Activated T-cell treated with anti-CD3 and anti-CD28 coated beads for 48 hours (primary cell): Measurements from ENCODE around the gene MS4A18.
"Not testable (repeated sequence)": the region's sequence is repeated elsewhere in the genome, so short reads cannot be mapped to it uniquely, and the experiment has no call there.

ENCODE experiments used
- DNase-seq: peaks from one replicate; pipeline ENCODE4 v3.0.0-alpha.2; 2020; ENCODE audit warnings: low read depth

Gene MS4A18

DNA sequence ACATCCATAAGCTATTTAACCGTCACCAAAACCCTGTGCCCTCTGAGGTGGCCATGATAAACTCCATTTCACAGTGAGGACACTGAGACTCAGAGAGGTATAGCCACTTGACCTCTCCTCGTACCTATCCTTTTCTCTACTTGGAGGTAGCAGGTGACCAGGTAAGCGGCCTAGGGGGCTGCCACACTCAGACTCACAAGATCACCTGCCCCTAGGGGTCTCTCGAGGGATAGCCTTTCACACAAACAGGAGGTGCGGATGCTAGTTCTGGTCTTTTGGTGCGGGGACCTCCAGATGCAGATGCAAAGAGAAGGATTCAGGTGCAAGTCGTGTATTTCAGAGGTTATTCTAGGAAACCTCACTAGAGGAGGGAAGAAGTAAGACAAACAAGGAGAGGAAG, 14.6 kb downstream of the MS4A18 start:
- DNase-seq, result no peak

DNA sequence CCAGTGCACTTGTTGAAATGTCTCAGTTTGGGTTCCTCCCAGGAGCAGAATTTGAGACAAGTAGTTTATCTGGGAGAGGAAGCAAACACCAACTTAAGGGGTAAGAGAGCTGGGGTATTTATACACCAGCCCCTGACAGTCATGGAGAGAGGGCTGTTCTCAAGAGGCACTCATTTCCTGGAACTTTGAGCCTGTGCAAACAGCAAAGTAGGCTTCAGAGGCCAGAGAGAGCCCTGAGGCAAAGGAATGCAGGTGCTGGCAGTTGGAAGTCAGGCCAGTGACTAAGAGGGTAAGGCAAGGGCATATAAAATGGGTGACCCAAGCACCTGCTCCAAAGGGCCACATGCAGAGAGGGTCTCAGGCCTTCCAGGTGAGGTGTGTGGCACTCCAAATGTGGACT, 16.1 kb downstream of the MS4A18 start:
- DNase-seq, result no peak

- no peak for DNase-seq
Measured at GRCh38 chr11:60741421-60741820, 16.9 kb downstream of the MS4A18 start.

GRCh38 chr11:60743058-60743457, 18.5 kb downstream of the MS4A18 start:
- DNase-seq, result no peak

DNA sequence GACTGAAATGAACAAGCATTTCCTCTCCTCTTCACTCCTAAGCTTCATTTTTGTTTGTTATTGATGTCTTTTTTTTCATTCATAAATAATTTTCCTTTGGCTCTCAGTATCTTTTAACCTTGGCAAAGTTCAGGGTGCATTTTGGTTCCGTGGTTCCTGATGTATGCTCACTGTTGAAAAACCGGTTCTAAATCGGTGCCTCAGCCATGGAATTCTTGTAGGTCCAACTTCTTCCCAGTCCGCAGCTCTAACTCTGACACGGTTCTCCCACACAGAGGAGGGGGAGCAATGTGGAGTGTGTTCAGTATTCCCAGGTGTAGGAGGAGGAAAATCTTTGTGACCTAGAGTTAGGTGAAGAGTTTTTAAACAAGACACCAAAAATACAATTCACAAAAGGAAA, 19.6 kb downstream of the MS4A18 start:
- no peak for DNase-seq

DNA sequence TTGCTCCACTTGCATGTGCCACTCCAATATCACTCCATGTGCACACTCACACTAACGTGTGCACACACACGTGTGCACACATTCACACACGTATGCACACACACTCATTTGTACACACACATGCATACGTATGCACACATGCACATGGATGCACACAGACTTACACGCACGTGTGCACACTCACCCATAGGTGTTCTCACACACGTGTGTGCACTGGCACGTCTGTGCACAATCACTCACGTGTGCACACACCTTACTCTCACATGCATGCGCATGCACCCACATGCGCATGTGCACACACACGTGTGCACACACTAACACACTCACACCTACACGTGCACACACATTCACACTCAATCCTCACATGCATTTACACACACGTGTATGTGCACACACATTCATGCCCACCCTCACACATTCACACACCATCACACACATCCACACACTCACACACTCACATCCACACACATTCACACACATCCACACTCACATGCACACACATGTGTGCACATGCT, 22.9 kb downstream of the MS4A18 start:
- DNase-seq, result no peak

DNA sequence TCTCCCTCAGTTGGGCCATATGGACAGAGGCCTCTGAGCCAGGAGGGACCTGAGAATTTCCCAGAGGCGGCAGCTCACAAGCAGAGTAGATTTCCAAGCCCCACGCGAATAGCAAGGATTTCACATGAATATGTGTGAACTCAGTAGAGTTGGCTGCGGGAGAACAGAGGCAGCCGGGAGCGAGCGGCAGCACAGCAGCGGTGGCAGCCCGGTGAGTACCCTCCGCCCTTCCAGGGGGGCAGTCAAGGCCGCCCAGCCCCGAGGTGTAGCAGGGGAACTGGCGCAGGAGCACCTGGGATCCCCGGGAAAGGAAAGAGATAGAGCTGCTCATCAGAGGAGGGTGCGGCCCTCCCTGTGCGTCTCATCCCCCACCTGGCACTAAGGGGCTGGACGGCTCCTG, 23.7 kb downstream of the MS4A18 start:
- DNase-seq, result no peak

DNA sequence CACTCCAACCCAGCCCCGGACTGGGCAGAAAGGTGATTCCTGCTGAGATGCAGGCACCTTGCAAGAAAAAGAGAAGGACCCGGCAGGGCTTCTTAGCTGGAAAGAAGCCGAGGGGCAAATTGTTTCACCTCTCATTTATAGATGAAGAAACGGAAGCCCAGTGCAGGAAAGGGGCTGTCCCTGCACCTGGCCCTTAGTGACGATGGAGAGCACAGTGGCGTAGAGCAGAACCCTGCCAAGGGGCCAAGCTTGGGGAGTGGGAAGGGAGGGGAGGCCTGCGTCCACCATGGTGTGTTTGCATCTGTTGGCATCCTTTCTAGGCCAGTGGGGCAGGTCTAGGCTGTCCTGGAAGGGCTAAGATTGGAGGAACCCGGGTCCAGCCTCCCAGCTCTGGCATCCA, 24.3 kb downstream of the MS4A18 start:
- no peak for DNase-seq

DNA sequence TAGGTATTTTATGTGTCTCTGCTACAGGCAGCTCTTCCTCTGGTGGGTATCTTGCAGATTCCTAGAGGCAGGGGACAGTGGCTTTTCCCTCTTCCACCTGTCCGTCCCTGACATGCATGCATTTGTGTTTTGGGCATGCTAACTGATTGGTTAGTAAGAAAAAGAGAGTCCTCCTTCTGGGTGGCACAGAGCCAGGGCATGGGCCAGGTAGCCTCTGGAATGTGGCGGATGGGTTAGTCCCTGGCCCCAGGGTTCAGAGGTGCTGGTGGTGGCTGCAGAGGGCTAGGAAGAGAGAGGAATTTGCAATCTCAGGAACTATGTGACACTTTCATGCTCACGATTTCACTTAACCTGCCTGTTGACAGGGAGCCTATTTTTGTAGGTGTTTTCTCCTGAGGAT, 26.4 kb downstream of the MS4A18 start:
- DNase-seq, result no peak

- no peak for DNase-seq
Measured at GRCh38 chr11:60753309-60753708, 28.8 kb downstream of the MS4A18 start.

- DNase-seq, result no peak
Measured at GRCh38 chr11:60754887-60755286, 30.4 kb downstream of the MS4A18 start.

GRCh38 chr11:60756307-60757032, 31.9 kb downstream of the MS4A18 start, which contains the start of gene MS4A15:
MS4A15 (plus strand) TSS chr11:60756867; CDS start chr11:60763734, 6,867 bp downstream.
- DNase-seq, result no peak

GRCh38 chr11:60757231-60757800, 32.8 kb downstream of the MS4A18 start:
- no peak for DNase-seq

DNA sequence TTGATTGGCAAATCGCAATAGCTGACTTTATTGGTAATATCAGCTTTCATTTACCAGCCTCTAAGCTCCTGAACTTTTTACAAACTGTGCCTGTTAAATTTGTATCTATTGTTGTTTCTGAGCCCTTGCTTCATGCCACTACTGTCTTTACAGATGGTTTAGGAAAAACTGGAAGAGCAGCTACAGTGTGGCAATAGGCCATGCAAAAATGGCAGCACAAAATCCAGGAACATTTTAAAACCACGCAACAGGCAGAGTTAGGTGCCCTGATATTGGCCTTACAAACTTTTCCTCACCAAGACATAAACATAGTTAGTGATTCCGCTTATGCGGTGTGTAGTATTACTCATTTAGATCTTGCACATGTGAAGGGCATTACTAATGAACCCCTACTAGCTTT, 34.2 kb downstream of the MS4A18 start:
- DNase-seq, result not testable (repeated sequence)

DNA sequence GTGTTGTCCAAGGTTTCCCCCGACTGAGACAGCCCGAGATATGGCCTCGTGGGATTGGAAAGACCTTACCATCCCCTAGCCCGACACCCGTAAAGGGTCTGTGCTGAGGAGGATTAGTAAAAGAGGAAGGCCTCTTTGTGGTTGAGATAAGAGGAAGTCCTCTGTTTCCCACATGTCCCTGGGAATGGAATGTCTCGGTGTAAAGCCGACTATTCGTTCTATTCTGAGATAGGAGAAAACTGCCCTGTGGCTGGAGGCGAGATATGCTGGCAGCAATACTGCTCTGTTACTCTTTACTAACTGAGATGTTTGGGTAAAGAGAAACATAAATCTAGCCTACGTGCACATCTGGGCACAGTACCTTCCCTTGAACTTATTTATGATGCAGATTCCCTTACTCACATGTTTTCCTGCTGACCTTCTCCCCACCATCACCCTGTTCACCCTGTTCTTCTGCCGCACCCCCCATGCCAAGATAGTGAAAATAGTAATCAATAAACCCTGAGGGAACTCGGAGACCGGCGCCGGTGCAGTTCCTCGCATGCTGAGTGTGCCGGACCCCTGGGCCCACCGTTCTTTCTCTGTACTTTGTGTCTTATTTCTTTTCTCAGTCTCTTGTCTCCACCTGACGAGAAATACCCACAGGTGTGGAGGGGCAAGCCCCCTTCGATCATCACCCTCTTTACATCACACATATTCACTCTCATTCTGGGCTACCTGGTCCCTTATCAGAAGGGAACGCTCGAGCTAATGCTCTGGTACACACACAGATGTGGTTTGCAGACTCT, 35.1 kb downstream of the MS4A18 start:
- not testable (repeated sequence) for DNase-seq

- no peak for DNase-seq
Measured at GRCh38 chr11:60761436-60762190, 37.1 kb downstream of the MS4A18 start.

DNA sequence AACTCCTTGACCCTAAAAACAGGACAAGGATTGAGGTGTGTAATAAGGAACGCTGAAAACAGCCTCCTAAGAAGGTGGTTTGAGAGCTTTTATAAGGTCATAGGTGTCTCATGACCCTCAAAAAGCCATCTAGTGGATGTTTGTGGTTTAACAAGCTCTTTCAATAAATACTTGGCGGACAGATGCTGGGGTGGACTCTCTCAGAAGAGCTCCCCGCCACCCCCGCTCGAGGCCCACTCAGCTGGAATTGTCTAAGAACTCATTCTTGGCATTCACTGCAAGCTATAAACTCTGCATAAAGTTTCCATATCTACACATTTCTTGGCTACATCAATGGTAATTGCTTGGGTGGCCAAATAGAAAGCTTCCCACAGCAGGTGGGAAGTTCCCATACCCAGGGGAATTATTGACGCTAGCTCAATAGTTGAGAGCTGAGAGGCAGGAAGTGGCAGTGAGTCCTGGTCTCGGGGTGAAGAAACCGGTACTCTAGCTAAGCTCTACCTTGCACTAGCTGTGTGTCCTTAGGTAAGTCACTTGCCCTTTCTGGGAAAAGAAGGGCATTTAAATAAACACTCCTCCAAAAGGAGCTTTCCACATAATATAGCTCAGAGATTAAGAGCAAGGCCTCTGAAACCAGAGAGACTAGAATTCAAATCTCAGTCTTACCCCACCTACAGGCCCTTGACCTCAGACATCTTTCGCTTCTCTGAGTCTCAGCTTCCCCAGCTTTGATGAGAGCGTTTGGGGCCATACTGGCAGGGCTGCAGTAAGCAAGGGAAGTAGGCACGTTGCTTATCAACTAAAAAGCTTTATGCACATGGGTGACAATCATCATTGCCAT, 38.6 kb downstream of the MS4A18 start:
- DNase-seq, result no peak

DNA sequence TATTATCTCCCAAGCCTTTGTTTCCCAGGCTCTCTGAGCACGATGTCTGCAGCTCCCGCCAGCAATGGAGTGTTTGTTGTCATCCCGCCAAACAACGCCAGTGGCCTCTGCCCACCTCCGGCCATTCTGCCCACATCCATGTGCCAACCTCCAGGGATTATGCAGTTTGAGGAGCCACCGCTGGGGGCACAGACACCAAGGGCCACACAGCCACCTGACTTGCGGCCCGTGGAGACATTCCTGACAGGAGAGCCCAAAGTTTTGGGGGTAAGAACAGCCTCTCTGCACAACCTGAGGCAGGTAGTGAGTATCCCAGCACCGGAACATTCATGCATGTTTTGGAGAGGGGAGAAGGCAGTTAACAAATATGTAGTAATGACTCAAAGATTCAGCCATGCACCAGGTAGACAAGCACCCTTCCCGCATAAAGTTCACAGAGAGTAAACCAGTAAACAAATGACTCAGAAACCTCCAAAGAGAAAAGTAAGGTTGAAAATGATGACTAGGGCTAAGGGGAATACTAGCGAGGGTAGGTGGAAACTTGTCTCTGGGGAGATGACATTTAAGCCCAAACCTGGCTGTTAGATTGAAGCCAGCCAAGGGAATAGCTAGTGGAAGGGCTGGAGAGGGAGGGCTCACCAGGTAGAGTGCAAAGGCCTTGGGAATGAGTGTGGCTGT, 39.3 kb downstream of the MS4A18 start:
- no peak for DNase-seq

DNA sequence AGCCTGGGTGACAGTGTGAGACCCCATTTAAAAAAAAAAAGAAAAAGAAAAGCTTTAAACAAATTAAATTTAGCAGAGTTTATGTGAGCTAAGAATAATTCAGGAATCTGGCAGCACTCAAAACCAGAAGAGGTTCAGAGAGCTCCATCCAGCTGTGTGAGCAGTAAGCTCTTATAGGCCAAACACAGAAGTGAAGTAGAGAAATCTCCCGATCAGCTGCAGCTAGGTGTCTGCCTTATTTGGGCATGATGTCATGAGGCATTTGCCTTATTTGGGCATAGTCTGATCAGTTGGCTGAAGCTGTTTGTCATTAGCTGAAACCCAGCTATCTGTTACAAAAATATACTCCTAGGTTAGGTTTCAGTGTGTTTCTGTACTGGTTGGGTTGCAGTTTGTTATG, 40.4 kb downstream of the MS4A18 start:
- no peak for DNase-seq

- DNase-seq, result no peak
Measured at GRCh38 chr11:60765355-60765754, 40.8 kb downstream of the MS4A18 start.

DNA sequence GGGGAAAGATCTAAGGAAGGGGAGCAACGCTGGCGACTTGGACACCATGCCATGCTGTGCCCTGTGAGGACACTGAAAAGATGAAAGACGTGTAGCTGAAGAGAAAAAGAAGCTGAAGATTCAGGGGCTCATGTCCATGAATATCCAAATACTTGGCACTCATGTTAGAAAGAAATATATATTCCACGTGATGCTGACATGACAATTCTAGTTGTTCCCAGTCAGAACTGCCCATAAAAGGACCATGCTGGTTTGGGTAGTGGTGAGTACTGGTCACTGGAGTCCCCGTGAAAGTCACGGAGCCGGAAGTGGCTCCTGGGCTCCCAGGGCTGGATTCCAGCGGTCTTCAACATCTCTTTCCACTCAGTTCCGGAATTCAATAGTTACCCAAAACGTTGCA, 42.0 kb downstream of the MS4A18 start:
- DNase-seq, result no peak
